ENCODE results near the gene TMED5.

Gene TMED5

DNA sequence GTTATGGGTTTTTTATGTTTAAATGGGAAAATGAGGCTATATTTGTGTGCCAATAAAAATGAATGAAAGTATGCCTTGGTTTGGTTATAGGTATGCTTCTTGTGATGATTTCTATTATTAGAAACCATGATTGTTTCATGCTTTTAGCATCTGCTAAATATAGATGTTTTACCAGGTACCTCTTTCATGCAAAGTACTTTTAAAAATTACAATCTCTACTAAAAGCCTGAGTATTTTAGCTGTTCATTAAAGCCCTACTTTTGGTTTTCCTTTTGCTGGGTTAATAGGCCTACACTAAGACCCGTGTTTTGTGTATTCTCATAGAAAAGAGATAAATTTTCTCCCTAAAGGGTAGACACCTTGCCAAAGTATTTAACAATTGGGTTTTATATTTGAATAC lies 69.1 kb downstream of the TMED5 start:
- no peak overlapping the region for H3K4me3 ChIP-seq (ENCODE audit: low read depth, low read length)
- DNase-seq (ENCODE audit: low read depth) = peak; percentile 6
- TF ChIP-seq, protein P1, sequence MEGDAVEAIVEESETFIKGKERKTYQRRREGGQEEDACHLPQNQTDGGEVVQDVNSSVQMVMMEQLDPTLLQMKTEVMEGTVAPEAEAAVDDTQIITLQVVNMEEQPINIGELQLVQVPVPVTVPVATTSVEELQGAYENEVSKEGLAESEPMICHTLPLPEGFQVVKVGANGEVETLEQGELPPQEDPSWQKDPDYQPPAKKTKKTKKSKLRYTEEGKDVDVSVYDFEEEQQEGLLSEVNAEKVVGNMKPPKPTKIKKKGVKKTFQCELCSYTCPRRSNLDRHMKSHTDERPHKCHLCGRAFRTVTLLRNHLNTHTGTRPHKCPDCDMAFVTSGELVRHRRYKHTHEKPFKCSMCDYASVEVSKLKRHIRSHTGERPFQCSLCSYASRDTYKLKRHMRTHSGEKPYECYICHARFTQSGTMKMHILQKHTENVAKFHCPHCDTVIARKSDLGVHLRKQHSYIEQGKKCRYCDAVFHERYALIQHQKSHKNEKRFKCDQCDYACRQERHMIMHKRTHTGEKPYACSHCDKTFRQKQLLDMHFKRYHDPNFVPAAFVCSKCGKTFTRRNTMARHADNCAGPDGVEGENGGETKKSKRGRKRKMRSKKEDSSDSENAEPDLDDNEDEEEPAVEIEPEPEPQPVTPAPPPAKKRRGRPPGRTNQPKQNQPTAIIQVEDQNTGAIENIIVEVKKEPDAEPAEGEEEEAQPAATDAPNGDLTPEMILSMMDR (IDR thresholded peaks at IDR 0.05; ENCODE audit: insufficient read depth, low read depth, low read length, missing control alignments) = no peak

DNA sequence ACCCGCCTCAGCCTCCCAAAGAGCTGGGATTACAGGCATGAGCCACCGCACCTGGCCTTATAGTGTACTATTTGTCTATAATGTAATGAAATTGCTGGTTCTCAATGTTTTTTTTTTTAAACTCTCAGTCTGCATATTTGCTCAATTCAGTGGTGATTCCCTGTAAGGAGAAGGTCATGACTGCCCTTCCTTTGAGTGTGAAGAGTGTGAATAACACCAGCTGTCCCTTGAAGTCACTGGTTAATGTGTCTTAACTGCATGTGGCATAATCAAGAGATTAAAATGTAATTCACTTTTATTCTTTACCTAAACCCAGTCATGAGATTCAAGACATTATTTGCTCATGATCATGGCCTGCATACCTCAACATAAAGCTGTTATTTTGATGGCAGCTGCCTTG lies 70.6 kb downstream of the TMED5 start:
- no peak for DNase-seq (ENCODE audit: low read depth)
- H3K4me3 ChIP-seq (ENCODE audit: low read depth, low read length) = no peak overlapping the region
- TF ChIP-seq, protein P1 (IDR thresholded peaks at IDR 0.05; ENCODE audit: insufficient read depth, low read depth, low read length, missing control alignments) = no peak

DNA sequence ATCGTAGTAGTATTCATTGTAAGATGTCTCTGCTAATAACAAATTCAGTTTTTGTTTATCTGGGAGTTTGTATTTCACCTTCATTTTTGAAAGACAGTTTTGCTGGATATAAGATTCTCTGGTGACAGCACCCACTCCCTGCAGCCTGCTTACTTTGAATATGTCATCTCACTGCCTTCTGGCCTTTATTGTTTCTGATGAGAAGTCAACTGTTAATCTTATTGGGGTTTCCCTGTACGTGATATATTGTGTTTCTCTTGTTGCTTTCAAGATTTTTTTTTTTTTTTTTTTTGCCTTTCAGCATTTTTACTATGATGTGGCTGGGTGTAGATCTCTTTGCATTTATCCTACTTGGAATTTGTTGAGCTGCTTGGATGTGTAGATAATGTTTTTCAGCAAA lies 71.9 kb downstream of the TMED5 start:
- no peak overlapping the region for H3K4me3 ChIP-seq (ENCODE audit: low read depth, low read length)
- no peak for DNase-seq (ENCODE audit: low read depth)
- TF ChIP-seq, protein P1 (IDR thresholded peaks at IDR 0.05; ENCODE audit: insufficient read depth, low read depth, low read length, missing control alignments) = no peak

DNA sequence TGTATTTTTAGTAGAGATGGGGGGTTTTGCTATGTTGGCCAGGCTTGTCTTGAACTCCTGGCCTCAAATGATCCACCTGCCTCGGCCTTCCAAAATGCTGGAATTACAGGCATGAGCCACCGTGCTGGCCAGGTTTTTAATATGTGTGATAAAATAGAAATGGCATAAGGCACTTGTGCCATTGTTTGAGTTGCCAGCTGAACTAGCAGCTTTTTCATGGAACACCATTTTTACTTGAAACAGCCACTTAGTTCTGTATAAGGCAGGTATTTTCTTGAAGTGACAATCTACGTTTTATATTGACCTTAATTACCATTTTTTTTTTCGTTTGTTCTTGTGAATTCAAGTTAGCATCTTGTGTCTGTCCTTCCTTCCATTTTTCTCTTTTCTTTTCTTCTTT lies 72.8 kb downstream of the TMED5 start:
- no peak overlapping the region for H3K4me3 ChIP-seq (ENCODE audit: low read depth, low read length)
- DNase-seq (ENCODE audit: low read depth) = no peak
- TF ChIP-seq, protein P1 (IDR thresholded peaks at IDR 0.05; ENCODE audit: insufficient read depth, low read depth, low read length, missing control alignments) = no peak

DNA sequence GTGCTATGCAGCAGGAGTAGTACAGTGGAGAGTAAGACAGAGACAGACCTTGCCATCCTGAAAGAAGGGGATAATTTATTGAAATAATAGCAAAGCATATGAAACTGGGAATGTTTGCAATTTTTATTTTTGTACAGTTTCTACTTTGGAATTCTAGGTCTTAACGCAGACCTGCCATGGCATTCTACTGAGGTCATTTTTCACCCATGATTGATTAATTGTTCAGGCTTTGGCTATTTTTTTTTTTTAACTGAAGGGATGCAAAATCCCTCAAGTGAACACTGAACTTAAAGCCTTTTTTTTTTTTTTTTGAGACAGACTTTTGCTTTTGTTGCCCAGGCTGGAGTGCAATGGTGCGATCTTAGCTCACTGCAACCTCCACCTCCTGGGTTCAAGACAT lies 74.0 kb downstream of the TMED5 start:
- TF ChIP-seq, protein P1 (IDR thresholded peaks at IDR 0.05; ENCODE audit: insufficient read depth, low read depth, low read length, missing control alignments) = no peak
- no peak overlapping the region for H3K4me3 ChIP-seq (ENCODE audit: low read depth, low read length)
- no peak for DNase-seq (ENCODE audit: low read depth)

DNA sequence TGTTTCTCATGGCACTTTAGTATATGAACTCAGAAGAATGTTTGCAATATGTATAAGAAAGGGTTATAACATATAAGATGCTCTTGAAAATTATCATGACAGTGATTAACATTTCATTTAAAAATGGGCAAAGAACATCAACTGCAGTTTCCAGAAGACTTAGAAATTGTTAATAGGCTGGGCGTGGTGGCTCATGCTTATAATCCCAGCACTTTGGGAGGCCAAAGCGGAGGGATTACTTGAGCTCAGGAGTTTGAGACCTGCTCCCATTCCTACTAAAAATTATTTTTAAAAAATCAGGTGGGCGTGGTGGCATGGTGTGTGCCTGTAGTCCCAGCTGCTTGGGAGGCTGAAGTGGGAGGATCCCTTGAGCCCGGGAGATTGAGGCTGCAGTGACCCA lies 78.1 kb downstream of the TMED5 start:
- H3K4me3 ChIP-seq (ENCODE audit: low read depth, low read length) = no peak overlapping the region
- no peak for DNase-seq (ENCODE audit: low read depth)
- TF ChIP-seq, protein P1 (IDR thresholded peaks at IDR 0.05; ENCODE audit: insufficient read depth, low read depth, low read length, missing control alignments) = no peak
